ENCODE results near the gene TM4SF18. TPM values are rescaled to one million over a fixed set of nuclear protein-coding genes. Genes with fewer than 3 reads are reported as not detected.
A peak's percentile ranks its signal among the peaks of the same experiment; 100 is the strongest.
"Not testable (repeated sequence)": the region's sequence is repeated elsewhere in the genome, so short reads cannot be mapped to it uniquely, and the experiment has no call there.

TM4SF18 gene
- total RNA-seq, 1 experiment from 2014 or later, result not detected

GRCh38 chr3:149381173-149382100 lies 48.0 kb upstream of the TM4SF18 start:
- BruUV-seq (replicated peaks), result no TSS peak
- no peaks in the 10 kb centered on the region for H3K9me3 Mint-ChIP-seq (ENCODE audit: unreplicated experiment)
- POLR2A ChIA-PET, result interaction anchor here (0.6 to 10.0 kb wide), 3 partner anchors 7 to 1129 kb away, joined by 3 to 217 read pairs (median 29); partner anchors contain the start of genes TM4SF1 and TM4SF4
- H3K4me3 Mint-ChIP-seq (ENCODE audit: unreplicated experiment), result no peak overlapping the region
- H3K27me3 Mint-ChIP-seq (ENCODE audit: insufficient read depth, unreplicated experiment), result no peaks in the 10 kb centered on the region
- CTCF ChIA-PET, result no interaction called here
- no peak for TF ChIP-seq CTCF (IDR thresholded peaks at IDR 0.05; ENCODE audit: unreplicated experiment)
- H3K27ac Mint-ChIP-seq (ENCODE audit: low read depth, unreplicated experiment), result peak overlapping the region; percentile 36
- peaks cover 41% of the 10 kb centered on the region for H3K4me1 Mint-ChIP-seq (ENCODE audit: insufficient read depth, unreplicated experiment)
- peaks cover 5% of the 10 kb centered on the region for H3K36me3 Mint-ChIP-seq (ENCODE audit: insufficient read depth, unreplicated experiment)
- intact Hi-C loops (cut with micrococcal nuclease), result no loop called here
- no peak for DNase-seq (ENCODE audit: unreplicated experiment)

- H3K9me3 Mint-ChIP-seq (ENCODE audit: unreplicated experiment); H3K36me3 Mint-ChIP-seq (ENCODE audit: insufficient read depth, unreplicated experiment); intact Hi-C loops (cut with micrococcal nuclease); POLR2A ChIA-PET; BruUV-seq (replicated peaks); H3K27ac Mint-ChIP-seq (ENCODE audit: low read depth, unreplicated experiment); H3K27me3 Mint-ChIP-seq (ENCODE audit: insufficient read depth, unreplicated experiment); H3K4me3 Mint-ChIP-seq (ENCODE audit: unreplicated experiment); CTCF ChIA-PET; DNase-seq (ENCODE audit: unreplicated experiment): not testable (repeated sequence)
- H3K4me1 Mint-ChIP-seq (ENCODE audit: insufficient read depth, unreplicated experiment), result peaks cover 36% of the 10 kb centered on the region
Observed at GRCh38 chr3:149380220-149380619, 46.8 kb upstream of the TM4SF18 start.

- DNase-seq (ENCODE audit: unreplicated experiment), result no peak
- H3K27me3 Mint-ChIP-seq (ENCODE audit: insufficient read depth, unreplicated experiment), result no peaks in the 10 kb centered on the region
- peak overlapping the region; percentile 68 for H3K27ac Mint-ChIP-seq (ENCODE audit: low read depth, unreplicated experiment)
- no TSS peak for BruUV-seq (replicated peaks)
- intact Hi-C loops (cut with micrococcal nuclease), result loop anchor here (10.0 kb wide), 1 partner anchor 196 kb away; no protein-coding TSS in a partner anchor
- H3K9me3 Mint-ChIP-seq (ENCODE audit: unreplicated experiment), result no peaks in the 10 kb centered on the region
- ChIA-PET POLR2A (interaction anchor here (0.5 to 9.7 kb wide), 6 partner anchors 8 to 435 kb away, joined by 3 to 217 read pairs (median 14); partner anchors contain the start of gene TM4SF4), CTCF (interaction anchor here (0.6 to 2.4 kb wide), 4 partner anchors 26 to 260 kb away, joined by 4 to 10 read pairs (median 4); partner anchors contain the start of gene TM4SF18)
- no peak overlapping the region for H3K4me3 Mint-ChIP-seq (ENCODE audit: unreplicated experiment)
- peaks cover 15% of the 10 kb centered on the region for H3K36me3 Mint-ChIP-seq (ENCODE audit: insufficient read depth, unreplicated experiment)
- peaks cover 37% of the 10 kb centered on the region for H3K4me1 Mint-ChIP-seq (ENCODE audit: insufficient read depth, unreplicated experiment)
- TF ChIP-seq CTCF (IDR thresholded peaks at IDR 0.05; ENCODE audit: unreplicated experiment), result no peak
Observed at GRCh38 chr3:149378478-149379309, 45.3 kb upstream of the TM4SF18 start.

GRCh38 chr3:149377408-149378364 lies 44.2 kb upstream of the TM4SF18 start, which contains the start of gene TM4SF1:
Gene TM4SF1 (minus strand): TSS chr3:149377649. CDS start chr3:149377547, 102 bp downstream.
- Mint-ChIP-seq H3K27me3 (ENCODE audit: insufficient read depth, unreplicated experiment) (no peaks in the 10 kb centered on the region), H3K4me3 (ENCODE audit: unreplicated experiment) (peak within 1 kb of the TSS; percentile 72), H3K9me3 (ENCODE audit: unreplicated experiment) (no peaks in the 10 kb centered on the region), H3K4me1 (ENCODE audit: insufficient read depth, unreplicated experiment) (peaks cover 47% of the 10 kb centered on the region), H3K36me3 (ENCODE audit: insufficient read depth, unreplicated experiment) (peaks cover 22% of the 10 kb centered on the region), H3K27ac (ENCODE audit: low read depth, unreplicated experiment) (peak within 1 kb of the TSS; percentile 68)
- TSS peak; percentile 47 for BruUV-seq (replicated peaks)
- TF ChIP-seq CTCF (IDR thresholded peaks at IDR 0.05; ENCODE audit: unreplicated experiment), result no peak
- intact Hi-C loops (cut with micrococcal nuclease), result loop anchor here (2.0 to 10.0 kb wide), 2 partner anchors 13 to 197 kb away; no protein-coding TSS in a partner anchor
- ChIA-PET POLR2A (interaction anchor here (0.7 to 9.7 kb wide), 14 partner anchors 9 to 436 kb away, joined by 3 to 217 read pairs (median 4); no protein-coding TSS in a partner anchor), CTCF (interaction anchor here (0.7 to 2.4 kb wide), 5 partner anchors 25 to 998 kb away, joined by 3 to 10 read pairs (median 4); partner anchors contain the start of gene TM4SF18)
- DNase-seq (ENCODE audit: unreplicated experiment), result peak; percentile 97

All from MCF 10A (cell line).